GM23338 (cell line): ENCODE results near the gene USP36. TPM values are rescaled to one million over a fixed set of nuclear protein-coding genes. Genes with fewer than 3 reads are reported as not detected.

Source experiments
- ATAC-seq: fragments of 200-7000 bp; cut with Tn5 transposase; 3 replicates; pipeline ENCODE4 v1.9.1; 2020
- DNase-seq: peaks from one replicate; pipeline ENCODE4 v3.0.0-alpha.2; 2015; ENCODE audit warnings: low spot score
- H2AFZ ChIP-seq: fragments of 200-600 bp; sonication (generic); 2 replicates; pipeline ENCODE4 v1.8.0; 2016; ENCODE audit warnings: antibody characterized with exemption, mild to moderate bottlenecking, moderate library complexity
- H3F3A ChIP-seq: fragments of 200-600 bp; sonication (generic); replicated peaks from 2 replicates; pipeline ENCODE4 v1.8.0; 2017; ENCODE audit warnings: antibody characterized with exemption, mixed run types, low read depth
- H3K27ac ChIP-seq: fragments of 200-600 bp; sonication (generic); 2 replicates; pipeline ENCODE4 v1.6.1; 2016; ENCODE audit warnings: low read depth
- H3K27me3 ChIP-seq: fragments of 200-600 bp; sonication (generic); 2 replicates; pipeline ENCODE4 v1.8.0; 2016; ENCODE audit warnings: mild to moderate bottlenecking, mixed run types, moderate library complexity; ENCODE audit not compliant: insufficient read depth
- H3K36me3 ChIP-seq: fragments of 200-600 bp; sonication (generic); 2 replicates; pipeline ENCODE4 v1.8.0; 2016; ENCODE audit warnings: mild to moderate bottlenecking; ENCODE audit not compliant: insufficient read depth
- H3K4me1 ChIP-seq: fragments of 200-600 bp; sonication (generic); 2 replicates; pipeline ENCODE4 v1.8.0; 2016; ENCODE audit warnings: mild to moderate bottlenecking, moderate library complexity; ENCODE audit not compliant: insufficient read depth
- H3K4me2 ChIP-seq: fragments of 200-600 bp; sonication (generic); 2 replicates; pipeline ENCODE4 v1.7.1; 2017; ENCODE audit warnings: mixed run types
- H3K4me3 ChIP-seq: fragments of 200-600 bp; sonication (generic); 2 replicates; pipeline ENCODE4 v1.6.1; 2016; ENCODE audit warnings: mixed run types
- H3K79me2 ChIP-seq: fragments of 200-600 bp; sonication (generic); replicated peaks from 2 replicates; pipeline ENCODE4 v1.8.0; 2017; ENCODE audit warnings: mild to moderate bottlenecking; ENCODE audit not compliant: insufficient read depth
- H3K9me2 ChIP-seq: fragments of 200-600 bp; sonication (generic); 2 replicates; pipeline ENCODE4 v1.8.0; 2017; ENCODE audit not compliant: insufficient read depth
- H4K20me1 ChIP-seq: fragments of 200-600 bp; sonication (generic); replicated peaks from 2 replicates; pipeline ENCODE4 v1.8.0; 2017; ENCODE audit warnings: mild to moderate bottlenecking; ENCODE audit not compliant: insufficient read depth
- H3K27ac Mint-ChIP-seq: 2 replicates; pipeline ENCODE4 v1.8.0; 2020; ENCODE audit warnings: inconsistent platforms, mild to moderate bottlenecking, moderate library complexity, mixed read lengths
- H3K27me3 Mint-ChIP-seq: 3 replicates; pipeline ENCODE4 v1.8.0; 2022; ENCODE audit warnings: low read depth, mild to moderate bottlenecking, moderate library complexity, mixed read lengths, inconsistent platforms; ENCODE audit not compliant: insufficient read depth, poor library complexity
- H3K36me3 Mint-ChIP-seq: 3 replicates; pipeline ENCODE4 v1.8.0; 2021; ENCODE audit warnings: low read depth, mild to moderate bottlenecking, inconsistent platforms, moderate library complexity, mixed read lengths
- H3K4me1 Mint-ChIP-seq: 3 replicates; pipeline ENCODE4 v1.8.0; 2020; ENCODE audit warnings: mild to moderate bottlenecking, inconsistent platforms, mixed read lengths
- H3K4me3 Mint-ChIP-seq: 3 replicates; pipeline ENCODE4 v1.8.0; 2021; ENCODE audit warnings: moderate library complexity, mild to moderate bottlenecking, inconsistent platforms, mixed read lengths
- H3K9me3 Mint-ChIP-seq: 3 replicates; pipeline ENCODE4 v1.8.0; 2020; ENCODE audit warnings: moderate library complexity, mild to moderate bottlenecking, inconsistent platforms, mixed read lengths
- CREB1 ChIP-seq: fragments of 250-450 bp; sonication (Bioruptor Pico); IDR thresholded peaks from 2 replicates; pipeline ENCODE4 v1.5.0; 2020; ENCODE audit warnings: low read depth, mild to moderate bottlenecking, moderate library complexity
- EZH2 ChIP-seq: fragments of 200-600 bp; sonication (generic); IDR thresholded peaks from one replicate; pipeline ENCODE4 v1.8.0; 2017; ENCODE audit warnings: antibody characterized with exemption, mild to moderate bottlenecking, low read depth; ENCODE audit not compliant: unreplicated experiment
- ZNF114 ChIP-seq: fragments of 250-450 bp; sonication (Bioruptor Pico); IDR thresholded peaks from 2 replicates; pipeline ENCODE4 v1.5.0; 2020; ENCODE audit warnings: mild to moderate bottlenecking, moderate library complexity
- polyA plus RNA-seq: library from polyadenylated mRNA; unstranded; fragments of >200 nt; fragmentation: Nextera tagmentation; extraction: Ambion mirVana; gene quantifications from 2 replicates; pipeline ENCODE4 v1.2.1, GENCODE V29; 2016
- total RNA-seq: library from RNA; depleted of rRNA; stranded (reverse); fragments of >200 nt; shearing (Covaris generic); gene quantifications from 2 replicates; pipeline ENCODE4 v1.2.3, GENCODE V29; 2014
- TF ChIP-seq, protein P1 (sequence below): IDR thresholded peaks from one replicate; pipeline ENCODE4 v1.6.1; 2018; ENCODE audit warnings: antibody characterized with exemption; ENCODE audit not compliant: unreplicated experiment
- TF ChIP-seq, protein P2 (sequence below), 2 experiments: fragments of 200-600 bp in 1 of 2; sonication (generic) in 1 of 2; conservative IDR thresholded peaks; 2 replicates each; pipeline versions ENCODE4 v1.5.1 to v1.6.1; 2016 to 2017; ENCODE audit warnings: antibody characterized with exemption in 2 of 2, low read depth in 2 of 2, mild to moderate bottlenecking in 2 of 2, moderate library complexity in 1 of 2
- TF ChIP-seq, protein P3 (sequence below): IDR thresholded peaks from 2 replicates; pipeline ENCODE4 v1.6.1; 2016; ENCODE audit warnings: antibody characterized with exemption

The USP36 gene
- total and polyA plus RNA-seq, 2 experiments from 2014 or later, result 36.2 to 55.5 TPM

DNA sequence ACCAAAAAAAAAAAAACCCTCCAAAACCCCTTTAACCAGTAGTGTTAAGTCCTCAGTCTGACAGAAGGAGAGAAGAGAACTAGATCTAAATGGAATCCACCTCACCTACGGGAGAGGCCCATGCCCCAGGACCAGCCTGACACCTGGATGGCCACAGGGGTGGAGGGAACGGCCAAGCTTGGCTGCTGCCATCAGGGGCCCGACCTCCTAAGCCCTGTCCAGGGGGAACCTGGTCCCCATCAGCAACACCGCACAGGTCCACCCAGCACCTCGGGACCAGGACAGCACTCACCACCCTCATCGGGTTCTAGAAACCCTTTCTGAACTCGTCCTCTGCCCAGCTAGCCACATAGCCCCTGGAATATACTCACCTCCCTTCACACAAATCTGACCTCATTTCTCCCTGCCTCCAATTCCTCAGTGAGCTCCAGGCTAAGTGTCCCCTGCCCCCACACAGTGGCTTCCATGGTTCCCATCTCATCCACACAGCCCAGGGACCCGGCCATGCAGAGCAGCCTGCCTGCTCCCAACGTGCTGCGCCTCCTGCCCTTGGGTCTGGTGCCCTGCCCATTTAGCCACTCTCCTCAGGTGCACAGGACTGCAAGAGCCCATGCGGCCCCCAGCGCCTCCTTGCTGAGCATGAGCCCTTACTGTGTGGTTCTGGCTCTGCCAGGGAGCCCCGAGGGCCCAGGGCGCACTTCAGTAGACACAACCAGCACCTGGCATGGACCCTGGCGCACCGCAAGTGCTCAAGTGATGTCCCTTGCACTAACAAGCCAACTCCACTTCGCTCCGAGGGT, 40.3 kb downstream of the USP36 start (continued):
- TF ChIP-seq, protein P1, sequence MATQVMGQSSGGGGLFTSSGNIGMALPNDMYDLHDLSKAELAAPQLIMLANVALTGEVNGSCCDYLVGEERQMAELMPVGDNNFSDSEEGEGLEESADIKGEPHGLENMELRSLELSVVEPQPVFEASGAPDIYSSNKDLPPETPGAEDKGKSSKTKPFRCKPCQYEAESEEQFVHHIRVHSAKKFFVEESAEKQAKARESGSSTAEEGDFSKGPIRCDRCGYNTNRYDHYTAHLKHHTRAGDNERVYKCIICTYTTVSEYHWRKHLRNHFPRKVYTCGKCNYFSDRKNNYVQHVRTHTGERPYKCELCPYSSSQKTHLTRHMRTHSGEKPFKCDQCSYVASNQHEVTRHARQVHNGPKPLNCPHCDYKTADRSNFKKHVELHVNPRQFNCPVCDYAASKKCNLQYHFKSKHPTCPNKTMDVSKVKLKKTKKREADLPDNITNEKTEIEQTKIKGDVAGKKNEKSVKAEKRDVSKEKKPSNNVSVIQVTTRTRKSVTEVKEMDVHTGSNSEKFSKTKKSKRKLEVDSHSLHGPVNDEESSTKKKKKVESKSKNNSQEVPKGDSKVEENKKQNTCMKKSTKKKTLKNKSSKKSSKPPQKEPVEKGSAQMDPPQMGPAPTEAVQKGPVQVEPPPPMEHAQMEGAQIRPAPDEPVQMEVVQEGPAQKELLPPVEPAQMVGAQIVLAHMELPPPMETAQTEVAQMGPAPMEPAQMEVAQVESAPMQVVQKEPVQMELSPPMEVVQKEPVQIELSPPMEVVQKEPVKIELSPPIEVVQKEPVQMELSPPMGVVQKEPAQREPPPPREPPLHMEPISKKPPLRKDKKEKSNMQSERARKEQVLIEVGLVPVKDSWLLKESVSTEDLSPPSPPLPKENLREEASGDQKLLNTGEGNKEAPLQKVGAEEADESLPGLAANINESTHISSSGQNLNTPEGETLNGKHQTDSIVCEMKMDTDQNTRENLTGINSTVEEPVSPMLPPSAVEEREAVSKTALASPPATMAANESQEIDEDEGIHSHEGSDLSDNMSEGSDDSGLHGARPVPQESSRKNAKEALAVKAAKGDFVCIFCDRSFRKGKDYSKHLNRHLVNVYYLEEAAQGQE, result no peak
- TF ChIP-seq EZH2 (no peak), ZNF114 (no peak), CREB1 (CRISPR knock-in tag) (no peak)
- TF ChIP-seq, protein P2, sequence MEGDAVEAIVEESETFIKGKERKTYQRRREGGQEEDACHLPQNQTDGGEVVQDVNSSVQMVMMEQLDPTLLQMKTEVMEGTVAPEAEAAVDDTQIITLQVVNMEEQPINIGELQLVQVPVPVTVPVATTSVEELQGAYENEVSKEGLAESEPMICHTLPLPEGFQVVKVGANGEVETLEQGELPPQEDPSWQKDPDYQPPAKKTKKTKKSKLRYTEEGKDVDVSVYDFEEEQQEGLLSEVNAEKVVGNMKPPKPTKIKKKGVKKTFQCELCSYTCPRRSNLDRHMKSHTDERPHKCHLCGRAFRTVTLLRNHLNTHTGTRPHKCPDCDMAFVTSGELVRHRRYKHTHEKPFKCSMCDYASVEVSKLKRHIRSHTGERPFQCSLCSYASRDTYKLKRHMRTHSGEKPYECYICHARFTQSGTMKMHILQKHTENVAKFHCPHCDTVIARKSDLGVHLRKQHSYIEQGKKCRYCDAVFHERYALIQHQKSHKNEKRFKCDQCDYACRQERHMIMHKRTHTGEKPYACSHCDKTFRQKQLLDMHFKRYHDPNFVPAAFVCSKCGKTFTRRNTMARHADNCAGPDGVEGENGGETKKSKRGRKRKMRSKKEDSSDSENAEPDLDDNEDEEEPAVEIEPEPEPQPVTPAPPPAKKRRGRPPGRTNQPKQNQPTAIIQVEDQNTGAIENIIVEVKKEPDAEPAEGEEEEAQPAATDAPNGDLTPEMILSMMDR (conservative IDR thresholded peaks at IDR 0.05; ENCODE audit: low read depth in 2 of 2), result no peak
- TF ChIP-seq, protein P3, sequence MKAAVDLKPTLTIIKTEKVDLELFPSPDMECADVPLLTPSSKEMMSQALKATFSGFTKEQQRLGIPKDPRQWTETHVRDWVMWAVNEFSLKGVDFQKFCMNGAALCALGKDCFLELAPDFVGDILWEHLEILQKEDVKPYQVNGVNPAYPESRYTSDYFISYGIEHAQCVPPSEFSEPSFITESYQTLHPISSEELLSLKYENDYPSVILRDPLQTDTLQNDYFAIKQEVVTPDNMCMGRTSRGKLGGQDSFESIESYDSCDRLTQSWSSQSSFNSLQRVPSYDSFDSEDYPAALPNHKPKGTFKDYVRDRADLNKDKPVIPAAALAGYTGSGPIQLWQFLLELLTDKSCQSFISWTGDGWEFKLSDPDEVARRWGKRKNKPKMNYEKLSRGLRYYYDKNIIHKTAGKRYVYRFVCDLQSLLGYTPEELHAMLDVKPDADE, result no peak

DNA sequence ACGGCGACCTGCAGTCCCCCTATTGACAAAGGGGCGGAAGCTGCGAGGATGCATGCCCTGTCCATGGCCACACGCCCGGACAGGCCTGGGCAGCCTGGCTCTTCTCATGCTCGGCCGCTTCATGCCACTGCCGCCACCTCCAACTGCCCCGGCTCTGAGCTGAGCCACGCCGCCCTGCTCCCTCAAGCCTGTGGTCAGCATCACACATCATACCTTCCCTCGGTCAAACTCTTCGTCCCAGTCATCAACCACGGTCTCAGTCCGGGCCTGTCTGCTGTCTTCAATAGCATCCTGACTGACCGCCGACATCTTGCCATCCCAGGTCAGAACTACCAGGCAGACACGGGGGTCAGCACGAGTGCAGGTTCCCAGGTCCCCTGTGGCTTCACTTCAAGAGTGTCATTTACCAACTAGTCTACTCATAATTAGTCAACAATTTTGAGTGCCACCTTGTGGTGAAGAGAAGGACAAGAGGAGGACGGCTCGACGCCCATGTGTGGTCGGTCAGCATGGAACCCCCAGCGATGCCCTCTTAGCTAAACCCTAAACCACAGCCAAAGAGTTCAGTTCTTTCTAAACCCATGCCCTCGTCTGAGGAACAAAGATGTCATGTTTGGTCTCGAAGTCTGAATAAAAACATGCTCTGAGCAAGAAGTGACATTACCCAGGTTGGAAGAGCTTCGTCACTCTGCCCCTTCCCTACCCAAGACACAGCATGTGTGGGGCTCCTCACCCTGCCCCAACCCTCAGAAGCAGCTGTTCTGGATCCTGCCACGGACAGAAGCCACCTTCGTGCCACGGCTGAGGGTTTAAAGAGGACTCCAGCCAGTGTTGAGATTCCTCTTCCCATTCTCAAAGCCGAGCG, 41.7 kb downstream of the USP36 start:
- no peak overlapping the region for H3K27ac ChIP-seq
- no peaks in the 10 kb centered on the region for H3K9me2 ChIP-seq
- H3K27me3 Mint-ChIP-seq, result peaks cover 8% of the 10 kb centered on the region
- H3F3A ChIP-seq, result no peaks in the 10 kb centered on the region
- peak; percentile 48 for ATAC-seq
- H3K9me3 Mint-ChIP-seq, result no peaks in the 10 kb centered on the region; the same call in 2 of the 3 replicates
- H3K4me1 ChIP-seq, result no peaks in the 10 kb centered on the region
- no peaks in the 10 kb centered on the region for H3K27me3 ChIP-seq
- DNase-seq, result peak; percentile 27
- no peaks in the 10 kb centered on the region for H3K4me1 Mint-ChIP-seq
- H3K79me2 ChIP-seq, result no peaks in the 10 kb centered on the region
- no peaks in the 10 kb centered on the region; the same call in 1 of the 2 replicates for H4K20me1 ChIP-seq
- peak overlapping the region; percentile 84; the same call in 1 of the 2 replicates for H3K27ac Mint-ChIP-seq
- H3K4me3 ChIP-seq, result no peak overlapping the region
- no peak overlapping the region for H3K4me2 ChIP-seq
- H3K36me3 Mint-ChIP-seq, result peaks cover 87% of the 10 kb centered on the region
- no peak overlapping the region for H3K4me3 Mint-ChIP-seq
- H3K36me3 ChIP-seq, result peaks cover 35% of the 10 kb centered on the region
- H2AFZ ChIP-seq, result no peak overlapping the region
- TF ChIP-seq, protein P2 (conservative IDR thresholded peaks at IDR 0.05; ENCODE audit: low read depth in 2 of 2), result peak; percentile 35 to 48
- TF ChIP-seq, protein P1, result no peak
